SK-N-SH (cell line): ENCODE data around the gene LNX2.

Source experiments
- CTCF ChIP-seq: fragments of 200-600 bp; sonication (generic); IDR thresholded peaks from 2 replicates; pipeline ENCODE4 v1.6.1; 2017; ENCODE audit warnings: antibody characterized with exemption, mild to moderate bottlenecking, moderate library complexity
- EP300 ChIP-seq, 2 experiments: IDR thresholded peaks; 2 replicates each; pipeline versions ENCODE4 v1.4.0 to v1.6.1; 2012; ENCODE audit warnings: borderline replicate concordance in 1 of 2, low read depth in 1 of 2, low read length in 1 of 2
- FOSL2 ChIP-seq: IDR thresholded peaks from 2 replicates; pipeline ENCODE4 v1.4.0; 2012; ENCODE audit warnings: low read depth, mild to moderate bottlenecking, moderate library complexity, borderline replicate concordance
- GABPA ChIP-seq: IDR thresholded peaks from 2 replicates; pipeline ENCODE4 v1.4.0; 2012; ENCODE audit warnings: low read depth, mild to moderate bottlenecking
- GATA2 ChIP-seq: sonication (generic); formaldehyde crosslinking; IDR thresholded peaks from 2 replicates; pipeline ENCODE4 v1.5.0; 2020; ENCODE audit warnings: mild to moderate bottlenecking, missing genetic modification reagents
- MAX ChIP-seq: IDR thresholded peaks from 2 replicates; pipeline ENCODE4 v1.4.0; 2012; ENCODE audit warnings: low read depth
- NFIC ChIP-seq: IDR thresholded peaks from 2 replicates; pipeline ENCODE4 v1.4.0; 2012; ENCODE audit warnings: borderline replicate concordance
- NRF1 ChIP-seq: IDR thresholded peaks from 2 replicates; pipeline ENCODE4 v1.6.1; 2012; ENCODE audit warnings: low read depth, mild to moderate bottlenecking, low read length
- REST ChIP-seq: IDR thresholded peaks from 2 replicates; pipeline ENCODE4 v1.6.1; 2012; ENCODE audit warnings: mild to moderate bottlenecking, low read depth, low read length, moderate library complexity

GRCh38 chr13:27569405-27569804 is 50.9 kb downstream of the LNX2 start:
- TF ChIP-seq CTCF = no peak
- TF ChIP-seq MAX = no peak
- no peak for TF ChIP-seq EP300 (IDR thresholded peaks at IDR 0.05; ENCODE audit: borderline replicate concordance in 1 of 2, low read depth in 1 of 2, low read length in 1 of 2)
- no peak for TF ChIP-seq NFIC
- no peak for TF ChIP-seq REST
- TF ChIP-seq NRF1 = no peak
- no peak for TF ChIP-seq GABPA
- TF ChIP-seq FOSL2 = no peak
- no peak for TF ChIP-seq GATA2 (CRISPR knock-in tag)
